HG02884 (cell line): ENCODE data around the gene TBXAS1.

Source experiments
- ATAC-seq: cut with Tn5 transposase; IDR thresholded peaks from one replicate; pipeline ENCODE4 v1.9.1; 2021; ENCODE audit warnings: mild to moderate bottlenecking, moderate library complexity; ENCODE audit not compliant: unreplicated experiment

Gene TBXAS1

GRCh38 chr7:140017034-140017433 lies 188.0 kb downstream of the TBXAS1 start:
- no peak for ATAC-seq

- no peak for ATAC-seq
These were observed 188.5 kb downstream of the TBXAS1 start for GRCh38 chr7:140017543-140017942.

GRCh38 chr7:140018125-140019043 lies 189.3 kb downstream of the TBXAS1 start:
- no peak for ATAC-seq

GRCh38 chr7:140019172-140019571 lies 190.1 kb downstream of the TBXAS1 start:
- no peak for ATAC-seq

- no peak for ATAC-seq
These were observed 190.5 kb downstream of the TBXAS1 start for GRCh38 chr7:140019606-140020005.

- no peak for ATAC-seq
These were observed 192.5 kb downstream of the TBXAS1 start for GRCh38 chr7:140021603-140022002.

GRCh38 chr7:140022582-140023211 lies 193.6 kb downstream of the TBXAS1 start:
- ATAC-seq, result no peak

GRCh38 chr7:140023728-140024127 lies 194.7 kb downstream of the TBXAS1 start:
- ATAC-seq, result no peak

GRCh38 chr7:140024585-140024984 lies 195.5 kb downstream of the TBXAS1 start:
- no peak for ATAC-seq

- ATAC-seq, result no peak
These were observed 196.2 kb downstream of the TBXAS1 start for GRCh38 chr7:140025241-140025640.

GRCh38 chr7:140025814-140026433 lies 196.9 kb downstream of the TBXAS1 start:
- no peak for ATAC-seq

GRCh38 chr7:140026935-140027334 lies 197.9 kb downstream of the TBXAS1 start:
- no peak for ATAC-seq

GRCh38 chr7:140027858-140028257 lies 198.8 kb downstream of the TBXAS1 start:
- no peak for ATAC-seq

GRCh38 chr7:140028311-140028710 lies 199.2 kb downstream of the TBXAS1 start:
- no peak for ATAC-seq

GRCh38 chr7:140029072-140029471 lies 200.0 kb downstream of the TBXAS1 start:
- ATAC-seq, result no peak

- no peak for ATAC-seq
These were observed 202.3 kb downstream of the TBXAS1 start for GRCh38 chr7:140031364-140031763.

GRCh38 chr7:140033036-140033435 lies 204.0 kb downstream of the TBXAS1 start:
- ATAC-seq, result no peak

- no peak for ATAC-seq
These were observed 204.8 kb downstream of the TBXAS1 start for GRCh38 chr7:140033779-140034363.

GRCh38 chr7:140034421-140034820 lies 205.4 kb downstream of the TBXAS1 start:
- no peak for ATAC-seq

- ATAC-seq, result no peak
These were observed 206.5 kb downstream of the TBXAS1 start for GRCh38 chr7:140035400-140036223.
